Naive thymus-derived CD4-positive, alpha-beta T cell (primary cell): Measurements from ENCODE around the gene DCN. TPM values are rescaled to one million over a fixed set of nuclear protein-coding genes. Genes with fewer than 3 reads are reported as not detected.
A peak's percentile ranks its signal among the peaks of the same experiment; 100 is the strongest.

ENCODE experiments used
- ATAC-seq: fragments of 150-1000 bp; cut with Tn5 transposase; 2 replicates; pipeline ENCODE4 v1.10.0; 2021; ENCODE audit warnings: mild to moderate bottlenecking, moderate library complexity
- CTCF ChIA-PET: fragments of 350-600 bp; sonication (Branson Sonifier 250); formaldehyde crosslinking; loops from one replicate; lab custom pipeline; 2021; ENCODE audit warnings: antibody characterized with exemption; lab: Charles Lee
- POLR2A ChIA-PET: fragments of 350-600 bp; sonication (Branson Sonifier 250); formaldehyde crosslinking; loops from one replicate; lab custom pipeline; 2021; ENCODE audit warnings: antibody characterized with exemption, inconsistent platforms; lab: Charles Lee
- DNase-seq, 9 donors: peaks; one replicate each; pipeline versions ENCODE4 v3.0.0 to v3.0.0-alpha.2; 2020 to 2022; ENCODE audit warnings: mixed read lengths in 1 of 9
- H3K27ac ChIP-seq: one replicate; pipeline ENCODE4 v1.7.0; 2013; ENCODE audit warnings: mild to moderate bottlenecking, low read depth, low read length, moderate library complexity
- H3K27me3 ChIP-seq, 2 donors: one replicate each; pipeline ENCODE4 v1.7.0; 2013; ENCODE audit warnings: low read length in 2 of 2, mild to moderate bottlenecking in 2 of 2, moderate library complexity in 2 of 2; ENCODE audit not compliant: control insufficient read depth in 2 of 2, insufficient read depth in 2 of 2
- H3K36me3 ChIP-seq, 3 experiments: 1 replicate in 2 of 3; 2 replicates in 1 of 3; pipeline ENCODE4 v1.7.0; 2013; ENCODE audit warnings: low read length in 3 of 3, mild to moderate bottlenecking in 3 of 3, moderate library complexity in 1 of 3; ENCODE audit not compliant: insufficient read depth in 3 of 3, control insufficient read depth in 2 of 3
- H3K4me1 ChIP-seq, 2 donors: one replicate each; pipeline ENCODE4 v1.7.0; 2013; ENCODE audit warnings: low read length in 2 of 2, mild to moderate bottlenecking in 2 of 2, moderate library complexity in 1 of 2; ENCODE audit not compliant: control insufficient read depth in 2 of 2, insufficient read depth in 2 of 2
- H3K4me3 ChIP-seq: 2 replicates; pipeline ENCODE4 v1.7.0; 2013; ENCODE audit warnings: mild to moderate bottlenecking, low read length
- H3K9me3 ChIP-seq, 3 experiments: 1 replicate in 2 of 3; 2 replicates in 1 of 3; pipeline ENCODE4 v1.7.0; 2013; ENCODE audit warnings: low read length in 3 of 3; ENCODE audit not compliant: control insufficient read depth in 2 of 3
- H3K27ac Mint-ChIP-seq, 9 donors: one replicate each; pipeline ENCODE4 v1.8.0; 2020 to 2022; ENCODE audit warnings: mixed read lengths in 9 of 9, mild to moderate bottlenecking in 8 of 9, moderate library complexity in 5 of 9, inconsistent platforms in 2 of 9
- H3K27me3 Mint-ChIP-seq, 5 donors: one replicate each; pipeline ENCODE4 v1.8.0; 2021 to 2022; ENCODE audit warnings: mixed read lengths in 5 of 5, mild to moderate bottlenecking in 1 of 5
- H3K36me3 Mint-ChIP-seq, 5 donors: one replicate each; pipeline ENCODE4 v1.8.0; 2020 to 2022; ENCODE audit warnings: mixed read lengths in 5 of 5, mild to moderate bottlenecking in 3 of 5, inconsistent platforms in 1 of 5
- H3K4me1 Mint-ChIP-seq, 7 donors: one replicate each; pipeline ENCODE4 v1.8.0; 2020 to 2022; ENCODE audit warnings: mixed read lengths in 7 of 7, mild to moderate bottlenecking in 3 of 7, inconsistent platforms in 1 of 7
- H3K4me3 Mint-ChIP-seq, 10 donors: one replicate each; pipeline ENCODE4 v1.8.0; 2020 to 2022; ENCODE audit warnings: mild to moderate bottlenecking in 10 of 10, mixed read lengths in 10 of 10, moderate library complexity in 6 of 10, inconsistent platforms in 2 of 10
- H3K9me3 Mint-ChIP-seq, 11 donors: one replicate each; pipeline ENCODE4 v1.8.0; 2020 to 2022; ENCODE audit warnings: mixed read lengths in 11 of 11, mild to moderate bottlenecking in 4 of 11, inconsistent platforms in 1 of 11, moderate library complexity in 1 of 11
- intact Hi-C, 2 donors: fragments of 100-400 bp; cut with micrococcal nuclease; formaldehyde crosslinking; loops; one replicate each; pipeline ENCODE4 v1.15.1; 2023
- polyA plus RNA-seq, 2 donors: library from polyadenylated mRNA; unstranded; fragments of 300-500 nt; fragmentation: Illumina TruSeq; gene quantifications; one replicate each; pipeline ENCODE4 v1.2.3, GENCODE V29; 2021
- total RNA-seq, 6 experiments: library from RNA in 5 of 6; stranded (reverse) in 5 of 6; gene quantifications; 1 replicate in 5 of 6; 2 replicates in 1 of 6; pipeline ENCODE4 v1.2.3 and lab custom pipeline; 2021 to 2026

The DCN gene
- total and polyA plus RNA-seq, 7 experiments from 2014 or later: 0.69 TPM; not detected in 6

DNA sequence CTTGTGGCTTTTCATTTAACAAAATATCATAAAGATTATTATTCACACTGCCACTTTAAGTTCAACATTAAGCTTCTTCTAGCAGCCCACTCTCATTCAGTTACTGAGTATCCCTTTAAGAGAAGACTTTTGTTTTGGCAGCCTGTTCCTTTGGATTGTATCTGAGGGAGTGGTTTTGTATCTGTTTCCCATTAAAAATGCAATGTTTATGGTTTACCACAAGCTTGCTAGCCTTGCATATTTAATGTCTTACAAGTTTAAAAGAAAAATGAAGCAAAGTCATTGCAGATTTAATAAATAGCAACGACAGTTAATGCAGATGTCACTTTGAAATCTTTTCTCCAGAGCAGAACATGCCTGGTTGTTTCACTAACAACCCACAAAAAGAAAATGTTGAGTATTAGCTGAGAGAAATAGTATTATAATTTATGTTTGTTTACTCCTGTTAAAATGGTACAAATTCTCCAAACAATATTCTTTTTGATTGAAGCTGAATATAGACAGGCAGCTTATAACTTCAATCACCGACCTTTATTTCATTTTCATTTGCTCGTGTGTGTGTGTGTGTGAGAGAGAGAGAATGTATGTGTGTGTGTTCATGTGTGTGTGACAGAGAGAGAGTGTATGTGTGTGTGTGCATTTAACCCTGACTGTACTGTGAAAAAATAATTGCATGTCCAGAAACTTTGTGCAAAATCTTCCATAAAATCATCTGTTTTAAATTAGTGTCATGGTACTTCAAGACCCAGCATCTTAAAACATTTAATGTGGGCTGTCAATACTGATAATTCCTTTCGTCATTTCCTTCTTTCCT is 1.8 kb downstream of the DCN start:
- DNase-seq (no peak), ATAC-seq (no peak)
- no peak overlapping the region for H3K27ac ChIP-seq
- H3K27me3 ChIP-seq: no peaks in the 10 kb centered on the region
- peaks cover 0 to 9% (median 0%) of the 10 kb centered on the region in 5 donors for H3K27me3 Mint-ChIP-seq
- H3K4me3 ChIP-seq: no peak overlapping the region
- intact Hi-C loops: loop anchor here in 1 of 2 donors (5.0 kb wide), 1 partner anchor 147 kb away; no protein-coding TSS in a partner anchor
- no peaks in the 10 kb centered on the region for H3K4me1 ChIP-seq
- no peak overlapping the region for H3K4me3 Mint-ChIP-seq
- POLR2A ChIA-PET: no interaction called here
- CTCF ChIA-PET: no interaction called here
- no peaks in the 10 kb centered on the region for H3K4me1 Mint-ChIP-seq
- no peaks in the 10 kb centered on the region for H3K9me3 ChIP-seq
- H3K36me3 Mint-ChIP-seq: no peaks in the 10 kb centered on the region
- no peak overlapping the region for H3K27ac Mint-ChIP-seq
- H3K9me3 Mint-ChIP-seq: no peaks in the 10 kb centered on the region
- no peaks in the 10 kb centered on the region for H3K36me3 ChIP-seq

DNA sequence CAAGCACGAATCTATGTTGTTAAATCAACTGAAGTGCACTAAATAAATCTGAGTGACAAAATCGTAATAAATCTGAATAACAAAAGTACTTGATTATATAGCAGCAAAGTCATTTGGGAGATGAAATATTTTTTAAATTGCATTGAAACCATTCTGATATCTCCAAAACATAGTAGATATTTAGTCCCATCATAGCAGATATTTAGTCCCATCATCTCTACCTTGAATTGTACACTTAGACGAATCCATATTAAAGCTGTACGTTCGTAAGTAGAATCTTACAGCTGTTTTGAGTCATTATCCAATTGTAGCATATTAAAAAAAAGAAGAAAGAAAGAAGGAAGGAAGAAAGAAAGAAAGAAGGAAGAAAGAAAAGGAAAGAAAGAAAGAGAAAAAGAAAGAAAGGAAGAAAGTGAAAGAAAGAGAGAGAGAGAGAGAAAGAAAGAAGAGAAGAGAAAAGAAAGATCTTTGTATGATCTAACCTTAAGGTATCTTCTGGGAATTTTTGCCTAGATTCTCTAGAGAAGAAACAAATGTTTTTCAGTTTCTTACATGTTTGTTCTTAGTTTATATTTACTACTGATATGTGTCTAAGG is 2.6 kb downstream of the DCN start:
- H3K27ac Mint-ChIP-seq: no peak overlapping the region
- Histone ChIP-seq H3K4me1 (no peaks in the 10 kb centered on the region), H3K9me3 (no peaks in the 10 kb centered on the region), H3K27ac (no peak overlapping the region), H3K27me3 (no peaks in the 10 kb centered on the region), H3K4me3 (no peak overlapping the region), H3K36me3 (no peaks in the 10 kb centered on the region)
- no peaks in the 10 kb centered on the region for H3K9me3 Mint-ChIP-seq
- no peaks in the 10 kb centered on the region for H3K4me1 Mint-ChIP-seq
- ChIA-PET POLR2A (no interaction called here), CTCF (no interaction called here)
- ATAC-seq (no peak), DNase-seq (no peak)
- no peaks in the 10 kb centered on the region for H3K36me3 Mint-ChIP-seq
- H3K27me3 Mint-ChIP-seq: peaks cover 0 to 9% (median 0%) of the 10 kb centered on the region in 5 donors
- intact Hi-C loops: loop anchor here in 1 of 2 donors (5.0 kb wide), 1 partner anchor 147 kb away; no protein-coding TSS in a partner anchor
- no peak overlapping the region for H3K4me3 Mint-ChIP-seq

DNA sequence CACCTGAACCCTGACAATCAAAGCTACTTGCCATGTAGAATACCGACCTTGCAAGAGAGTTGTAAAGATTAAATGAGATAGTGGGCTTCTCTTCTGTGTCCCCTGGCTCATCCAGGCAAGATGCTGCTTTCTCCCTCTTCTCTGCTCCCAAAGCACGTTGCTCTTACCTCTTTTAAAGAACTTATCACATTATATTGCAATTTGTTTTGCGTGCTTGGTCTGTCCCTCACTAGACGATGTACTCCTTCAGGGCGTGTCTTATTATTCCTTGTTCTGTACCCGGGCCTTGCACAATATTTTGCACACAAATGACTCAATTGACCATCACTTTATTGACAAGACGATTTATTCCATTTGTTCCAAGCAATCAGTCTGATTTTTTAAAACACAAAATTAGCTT is 3.3 kb downstream of the DCN start:
- Mint-ChIP-seq H3K4me3 (no peak overlapping the region), H3K27me3 (peaks cover 0 to 8% (median 0%) of the 10 kb centered on the region in 5 donors), H3K4me1 (no peaks in the 10 kb centered on the region), H3K36me3 (no peaks in the 10 kb centered on the region), H3K9me3 (no peaks in the 10 kb centered on the region), H3K27ac (no peak overlapping the region)
- CTCF ChIA-PET: no interaction called here
- no peaks in the 10 kb centered on the region for H3K4me1 ChIP-seq
- H3K36me3 ChIP-seq: no peaks in the 10 kb centered on the region
- H3K9me3 ChIP-seq: no peaks in the 10 kb centered on the region
- no peaks in the 10 kb centered on the region for H3K27me3 ChIP-seq
- DNase-seq (no peak), ATAC-seq (no peak)
- POLR2A ChIA-PET: no interaction called here
- intact Hi-C loops: no loop called here
- no peak overlapping the region for H3K27ac ChIP-seq
- H3K4me3 ChIP-seq: no peak overlapping the region

DNA sequence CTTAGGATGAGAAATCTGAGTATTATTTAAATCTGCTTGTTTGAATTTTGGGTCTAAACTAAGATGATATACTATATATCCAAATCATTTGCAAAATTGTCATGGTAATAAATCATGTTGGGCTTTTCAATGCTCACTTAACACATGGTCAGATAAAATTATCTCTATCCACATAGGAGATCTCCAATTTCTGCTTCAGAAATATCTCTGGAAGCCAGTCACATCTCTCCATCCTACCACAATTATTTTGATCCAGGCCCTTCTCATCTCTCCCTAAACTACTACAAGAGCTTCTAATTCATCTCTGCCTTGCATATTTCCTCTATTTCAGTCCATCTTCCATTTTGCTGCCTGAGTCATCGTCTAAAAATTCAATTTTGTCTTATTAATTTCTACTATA is 3.8 kb downstream of the DCN start:
- DNase-seq (no peak), ATAC-seq (no peak)
- Histone ChIP-seq H3K27me3 (no peaks in the 10 kb centered on the region), H3K36me3 (no peaks in the 10 kb centered on the region), H3K4me3 (no peak overlapping the region), H3K9me3 (no peaks in the 10 kb centered on the region), H3K27ac (no peak overlapping the region), H3K4me1 (no peaks in the 10 kb centered on the region)
- Mint-ChIP-seq H3K27ac (no peak overlapping the region), H3K27me3 (peaks cover 0 to 3% (median 1%) of the 10 kb centered on the region in 5 donors), H3K36me3 (no peaks in the 10 kb centered on the region), H3K4me3 (no peak overlapping the region), H3K9me3 (no peaks in the 10 kb centered on the region), H3K4me1 (no peaks in the 10 kb centered on the region)
- POLR2A ChIA-PET: no interaction called here
- intact Hi-C loops: loop anchor here in 1 of 2 donors (1.0 kb wide), 1 partner anchor 148 kb away; no protein-coding TSS in a partner anchor
- CTCF ChIA-PET: no interaction called here

DNA sequence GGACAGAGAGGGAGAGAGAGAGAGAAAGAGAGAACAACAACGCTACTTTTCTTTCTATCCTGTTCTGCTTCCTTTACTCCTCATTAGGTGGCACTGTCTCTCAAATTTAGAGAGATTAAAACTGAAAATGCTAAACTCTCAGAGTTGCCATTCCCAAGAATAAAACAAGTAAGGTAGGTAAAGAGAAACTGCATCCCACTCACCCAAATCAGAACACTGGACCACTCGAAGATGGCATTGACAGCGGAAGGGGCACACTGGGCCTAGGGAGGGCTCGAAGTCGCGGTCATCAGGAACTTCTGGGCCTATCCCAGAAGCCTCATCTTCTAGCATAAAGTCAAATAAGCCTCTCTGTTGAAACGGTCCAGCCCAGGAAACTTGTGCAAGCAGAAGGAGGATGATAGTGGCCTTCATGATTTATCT is 4.5 kb downstream of the DCN start:
- Mint-ChIP-seq H3K27me3 (peaks cover 0 to 4% (median 0%) of the 10 kb centered on the region in 5 donors), H3K4me1 (no peaks in the 10 kb centered on the region), H3K36me3 (no peaks in the 10 kb centered on the region), H3K9me3 (no peaks in the 10 kb centered on the region), H3K27ac (no peak overlapping the region), H3K4me3 (peak overlapping the region in 2 of 10 donors; percentile 24 to 58)
- Histone ChIP-seq H3K27ac (no peak overlapping the region), H3K27me3 (no peaks in the 10 kb centered on the region), H3K36me3 (no peaks in the 10 kb centered on the region), H3K4me3 (no peak overlapping the region), H3K4me1 (no peaks in the 10 kb centered on the region), H3K9me3 (no peaks in the 10 kb centered on the region)
- ATAC-seq (no peak), DNase-seq (no peak)
- POLR2A ChIA-PET: no interaction called here
- CTCF ChIA-PET: interaction anchor here (0.6 kb wide), 1 partner anchor 157 kb away, joined by 3 read pairs; no protein-coding TSS in a partner anchor
- intact Hi-C loops: loop anchor here in 1 of 2 donors (1.0 kb wide), 1 partner anchor 148 kb away; no protein-coding TSS in a partner anchor

DNA sequence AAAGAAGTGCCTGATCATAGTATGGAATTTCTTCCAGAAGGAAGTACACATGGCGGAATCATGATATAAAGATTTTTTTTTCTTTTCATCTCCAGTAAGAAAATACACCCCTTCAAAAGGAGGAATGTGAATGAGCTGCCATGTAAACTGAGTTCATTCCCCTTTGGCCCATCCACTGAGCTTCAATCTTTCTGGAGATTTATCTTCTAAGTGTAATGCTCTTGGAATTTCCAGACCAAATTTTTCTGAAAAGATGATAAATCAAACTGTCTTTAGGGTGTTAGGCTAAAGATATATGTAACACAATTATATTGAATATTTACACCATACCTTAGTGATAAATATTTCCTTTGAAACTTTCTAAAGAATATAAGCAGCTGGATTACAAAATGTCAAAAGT is 5.2 kb downstream of the DCN start:
- Histone ChIP-seq H3K27ac (no peak overlapping the region), H3K4me1 (no peaks in the 10 kb centered on the region), H3K36me3 (no peaks in the 10 kb centered on the region), H3K4me3 (no peak overlapping the region), H3K9me3 (no peaks in the 10 kb centered on the region), H3K27me3 (no peaks in the 10 kb centered on the region)
- no peaks in the 10 kb centered on the region for H3K4me1 Mint-ChIP-seq
- H3K9me3 Mint-ChIP-seq: no peaks in the 10 kb centered on the region
- no peak overlapping the region for H3K27ac Mint-ChIP-seq
- ATAC-seq (no peak), DNase-seq (no peak)
- peaks cover 0 to 5% (median 0%) of the 10 kb centered on the region in 5 donors for H3K27me3 Mint-ChIP-seq
- no peaks in the 10 kb centered on the region for H3K36me3 Mint-ChIP-seq
- intact Hi-C loops: no loop called here
- ChIA-PET CTCF (interaction anchor here (0.6 kb wide), 1 partner anchor 158 kb away, joined by 3 read pairs; no protein-coding TSS in a partner anchor), POLR2A (no interaction called here)
- no peak overlapping the region for H3K4me3 Mint-ChIP-seq
